GM12878 (cell line): Measurements from ENCODE around the gene CACNA1H. TPM values are rescaled to one million over a fixed set of nuclear protein-coding genes. Genes with fewer than 3 reads are reported as not detected.

ENCODE experiments used
- ATAC-seq: fragments of 200-7000 bp; cut with Tn5 transposase; 3 replicates; pipeline ENCODE4 v1.9.1; 2020; ENCODE audit warnings: mild to moderate bottlenecking, moderate library complexity
- BruUV-seq: library from RNA; stranded (reverse); fragments of 400-500 nt; replicated peaks from 2 replicates; lab custom pipeline; 2021; lab: Mats Ljungman, UMichigan
- CTCF ChIA-PET: fragments of 300-600 bp; sonication (Branson Sonifier 250); formaldehyde crosslinking; extraction: SDS; loops from one replicate; lab custom pipeline; 2021; ENCODE audit warnings: inconsistent platforms; lab: Yijun Ruan, JAX
- POLR2A ChIA-PET: fragments of 350-600 bp; formaldehyde crosslinking; extraction: SDS; loops from one replicate; lab custom pipeline; 2021; ENCODE audit warnings: inconsistent platforms; lab: Charles Lee
- RAD21 ChIA-PET: fragments of 300-600 bp; sonication (Branson Sonifier 250); formaldehyde crosslinking; loops from one replicate; lab custom pipeline; 2023; ENCODE audit warnings: antibody characterized with exemption; ENCODE audit not compliant: unreplicated experiment; lab: Charles Lee
- SMC1A ChIA-PET: fragments of 300-600 bp; sonication (Branson Sonifier 250); formaldehyde crosslinking; loops from one replicate; lab custom pipeline; 2023; ENCODE audit not compliant: unreplicated experiment, uncharacterized antibody; lab: Charles Lee
- DNase-seq: peaks from one replicate; pipeline ENCODE4 v3.0.0-alpha.2; 2011; ENCODE audit warnings: low read depth, low spot score
- FAIRE-seq: peaks from 3 replicates; lab custom pipeline; 2011; peaks lifted over from hg19 to GRCh38; lab: Jason Lieb, UNC
- H2AFZ ChIP-seq: 2 replicates; pipeline ENCODE4 v1.6.0; 2011; ENCODE audit warnings: low read depth, low read length, control low read depth; ENCODE audit not compliant: control insufficient read depth
- H3K27ac ChIP-seq: 2 replicates; pipeline ENCODE4 v1.5.1; 2011; ENCODE audit warnings: control low read depth; ENCODE audit not compliant: control insufficient read depth, insufficient read depth
- H3K27me3 ChIP-seq, 2 experiments: replicated peaks in 1 of 2; 2 replicates each; pipeline versions ENCODE4 v1.6.0 to v1.6.1; 2011; ENCODE audit warnings: low read length in 1 of 2; ENCODE audit not compliant: control insufficient read depth in 2 of 2, insufficient read depth in 2 of 2
- H3K36me3 ChIP-seq, 2 experiments: 2 replicates each; pipeline ENCODE4 v1.5.1; 2011; ENCODE audit warnings: low read length in 1 of 2; ENCODE audit not compliant: control insufficient read depth in 2 of 2, insufficient read depth in 2 of 2
- H3K4me1 ChIP-seq: 2 replicates; pipeline ENCODE4 v1.6.1; 2011; ENCODE audit warnings: mild to moderate bottlenecking, low read length, moderate library complexity, mixed read lengths; ENCODE audit not compliant: control insufficient read depth, insufficient read depth
- H3K4me2 ChIP-seq: 2 replicates; pipeline ENCODE4 v1.6.0; 2011; ENCODE audit warnings: control low read depth; ENCODE audit not compliant: control insufficient read depth, insufficient read depth
- H3K4me3 ChIP-seq: fragments of 200-600 bp; sonication (generic); 2 replicates; pipeline ENCODE4 v1.5.1; 2016
- H3K79me2 ChIP-seq: 2 replicates; pipeline ENCODE4 v1.6.0; 2011; ENCODE audit warnings: low read length; ENCODE audit not compliant: control insufficient read depth, insufficient read depth
- H3K9ac ChIP-seq: 2 replicates; pipeline ENCODE4 v1.8.0; 2011; ENCODE audit warnings: low read length, control low read depth, mixed read lengths; ENCODE audit not compliant: control insufficient read depth, insufficient read depth
- H3K9me3 ChIP-seq: replicated peaks from 3 replicates; pipeline ENCODE4 v1.5.1; 2011; ENCODE audit warnings: mild to moderate bottlenecking, low read length; ENCODE audit not compliant: control insufficient read depth, insufficient read depth
- H4K20me1 ChIP-seq: 2 replicates; pipeline ENCODE4 v1.6.0; 2011; ENCODE audit not compliant: control insufficient read depth, insufficient read depth
- E4F1 ChIP-seq: fragments of 450-650 bp; IDR thresholded peaks from 2 replicates; pipeline ENCODE4 v1.6.1; 2018; ENCODE audit warnings: borderline replicate concordance, mild to moderate bottlenecking; ENCODE audit not compliant: partially characterized antibody
- ETV6 ChIP-seq, 2 experiments: fragments of 450-650 bp in 1 of 2; IDR thresholded peaks in 1 of 2; conservative IDR thresholded peaks in 1 of 2; 2 replicates each; pipeline ENCODE4 v1.6.1; 2014; ENCODE audit warnings: antibody characterized with exemption in 1 of 2, borderline replicate concordance in 1 of 2, low read depth in 1 of 2, mild to moderate bottlenecking in 1 of 2, moderate library complexity in 1 of 2
- EZH2 ChIP-seq: IDR thresholded peaks from 2 replicates; pipeline ENCODE4 v1.6.1; 2012; ENCODE audit warnings: low read depth, mild to moderate bottlenecking, control low read depth, inconsistent platforms, low read length, borderline replicate concordance; ENCODE audit not compliant: control insufficient read depth
- KDM1A ChIP-seq: fragments of 200-600 bp; sonication (generic); IDR thresholded peaks from 2 replicates; pipeline ENCODE4 v1.6.1; 2016; ENCODE audit warnings: borderline replicate concordance
- MEF2B ChIP-seq: fragments of 450-650 bp; IDR thresholded peaks from 2 replicates; pipeline ENCODE4 v1.6.1; 2018; ENCODE audit warnings: mild to moderate bottlenecking, moderate library complexity; ENCODE audit not compliant: partially characterized antibody, poor library complexity, severe bottlenecking
- NFYA ChIP-seq: IDR thresholded peaks from 2 replicates; pipeline ENCODE4 v1.6.1; 2011; ENCODE audit warnings: low read depth, mild to moderate bottlenecking, low read length, improper control_type of control experiment, borderline replicate concordance
- NFYB ChIP-seq: IDR thresholded peaks from 2 replicates; pipeline ENCODE4 v1.6.1; 2011; ENCODE audit warnings: low read depth, mild to moderate bottlenecking, low read length, improper control_type of control experiment, moderate library complexity; ENCODE audit not compliant: insufficient read depth
- NKRF ChIP-seq: fragments of 450-650 bp; conservative IDR thresholded peaks from 2 replicates; pipeline ENCODE4 v1.6.1; 2017; ENCODE audit warnings: mild to moderate bottlenecking, moderate library complexity
- NR2F1 ChIP-seq: fragments of 450-650 bp; conservative IDR thresholded peaks from 2 replicates; pipeline ENCODE4 v1.6.1; 2017; ENCODE audit warnings: mild to moderate bottlenecking
- POLR2AphosphoS2 ChIP-seq: IDR thresholded peaks from 2 replicates; pipeline ENCODE4 v1.6.1; 2011; ENCODE audit warnings: low read depth, mild to moderate bottlenecking, low read length, improper control_type of control experiment, moderate library complexity
- RAD21 ChIP-seq: IDR thresholded peaks from 2 replicates; pipeline ENCODE4 v1.6.1; 2011; ENCODE audit warnings: mild to moderate bottlenecking, low read depth, low read length, moderate library complexity; ENCODE audit not compliant: insufficient read depth
- TBL1XR1 ChIP-seq: IDR thresholded peaks from 2 replicates; pipeline ENCODE4 v1.6.1; 2012; ENCODE audit warnings: low read depth, low read length, improper control_type of control experiment
- USF1 ChIP-seq: IDR thresholded peaks from 2 replicates; pipeline ENCODE4 v1.6.1; 2011; ENCODE audit warnings: borderline replicate concordance, low read depth, mild to moderate bottlenecking, moderate library complexity, mixed read lengths, low read length; ENCODE audit not compliant: insufficient read depth; ENCODE audit errors: extremely low read length
- ZBED1 ChIP-seq: IDR thresholded peaks from 2 replicates; pipeline ENCODE4 v1.6.1; 2016; ENCODE audit warnings: borderline replicate concordance
- WGBS: methylation state at CpG from one replicate; pipeline ENCODE4 v1.1.6; 2016; ENCODE audit warnings: low lambda C conversion rate; ENCODE audit not compliant: insufficient replicate concordance, insufficient coverage; ENCODE audit errors: missing lambda C conversion rate; 5-methylcytosine and 5-hydroxymethylcytosine counted together
- in situ Hi-C: fragments of 300-500 bp; cut with MboI; formaldehyde crosslinking; loops from 9 replicates; pipeline ENCODE4 v1.14.3; 2018; ENCODE audit warnings: mixed read lengths
- intact Hi-C: fragments of 100-400 bp; cut with micrococcal nuclease; formaldehyde crosslinking; loops from one replicate; pipeline ENCODE4 v1.14.2; 2022; ENCODE audit not compliant: unreplicated experiment
- polyA plus RNA-seq, 11 experiments: library from polyadenylated mRNA; depleted of rRNA in 4 of 11; unstranded in 6 of 11; stranded (reverse) in 5 of 11; fragments of >200 nt; fragmentation: Nextera tagmentation in 4 of 11; fragmentation: Illumina TruSeq in 1 of 11; extraction: Ambion mirVana in 4 of 11; extraction: Trizol in 1 of 11; gene quantifications; 1 replicate in 1 of 11; 2 replicates in 10 of 11; pipeline versions ENCODE4 v1.2.1 to v1.2.3, GENCODE V29; 2011 to 2016; ENCODE audit warnings: inconsistent platforms in 2 of 11, missing spikeins in 2 of 11, low read depth in 1 of 11
- total RNA-seq, 4 experiments: library from RNA; depleted of rRNA in 3 of 4; stranded (reverse); fragments of >200 nt in 3 of 4; fragmentation: Illumina TruSeq in 1 of 4; extraction: Trizol in 1 of 4; gene quantifications; 2 replicates each; pipeline versions ENCODE4 v1.2.1 to v1.2.3, GENCODE V29; 2013 to 2021

CACNA1H gene
- total and polyA plus RNA-seq, 10 of the 15 experiments (the other 5 are each of a cell fraction or from before 2014, with no cell fraction given): 0.03 to 0.54 TPM; not detected in 8

GRCh38 chr16:1180549-1181403, 27.9 kb downstream of the CACNA1H start:
- POLR2A ChIA-PET: no interaction called here

More at GRCh38 chr16:1180549-1181403, 27.9 kb downstream of the CACNA1H start:
- H3K9me3 ChIP-seq: no peaks in the 10 kb centered on the region; the same call in 2 of the 3 replicates
- intact Hi-C loops: no loop called here
- TF ChIP-seq NKRF (no peak), TBL1XR1 (no peak), NFYA (no peak), E4F1 (no peak), MEF2B (no peak), RAD21 (no peak), NFYB (no peak), ETV6 (conservative IDR thresholded peaks at IDR 0.05 in 1 of 2, IDR thresholded peaks at IDR 0.05 in 1 of 2; ENCODE audit: borderline replicate concordance in 1 of 2, low read depth in 1 of 2) (no peak), ZBED1 (no peak), NR2F1 (no peak), USF1 (no peak), EZH2 (no peak), POLR2AphosphoS2 (no peak), KDM1A (no peak)
- DNase-seq (no peak), ATAC-seq (no peak), FAIRE-seq (no peak)
- H3K4me3 ChIP-seq: no peak overlapping the region
- in situ Hi-C loops: no loop called here
- no peaks in the 10 kb centered on the region for H3K79me2 ChIP-seq
- H3K4me1 ChIP-seq: no peaks in the 10 kb centered on the region
- H3K27ac ChIP-seq: no peak overlapping the region
- no TSS peak for BruUV-seq
- no peaks in the 10 kb centered on the region for H4K20me1 ChIP-seq
- no peak overlapping the region for H3K4me2 ChIP-seq
- H2AFZ ChIP-seq: no peak overlapping the region
- H3K27me3 ChIP-seq: no peaks in the 10 kb centered on the region
- whole genome bisulfite sequencing: 48% methylated on average over 36 of the region's 38 CpGs
- ChIA-PET CTCF (no interaction called here), SMC1A (no interaction called here), RAD21 (no interaction called here)
- no peaks in the 10 kb centered on the region for H3K36me3 ChIP-seq
- H3K9ac ChIP-seq: no peak overlapping the region
